GM23338 (cell line): Measurements from ENCODE around the gene RAB6A.

Experiments
- CREB1 ChIP-seq: fragments of 250-450 bp; sonication (Bioruptor Pico); IDR thresholded peaks from 2 replicates; pipeline ENCODE4 v1.5.0; 2020; ENCODE audit warnings: low read depth, mild to moderate bottlenecking, moderate library complexity
- EZH2 ChIP-seq: fragments of 200-600 bp; sonication (generic); IDR thresholded peaks from one replicate; pipeline ENCODE4 v1.8.0; 2017; ENCODE audit warnings: antibody characterized with exemption, mild to moderate bottlenecking, low read depth; ENCODE audit not compliant: unreplicated experiment
- EZH2phosphoT487 ChIP-seq: fragments of 200-600 bp; sonication (generic); IDR thresholded peaks from one replicate; pipeline ENCODE4 v1.8.1; 2018; ENCODE audit warnings: antibody characterized with exemption; ENCODE audit not compliant: unreplicated experiment
- POLR2AphosphoS5 ChIP-seq: IDR thresholded peaks from 2 replicates; pipeline ENCODE4 v1.6.1; 2016; ENCODE audit warnings: antibody characterized with exemption, low read depth
- REST ChIP-seq: IDR thresholded peaks from one replicate; pipeline ENCODE4 v1.6.1; 2018; ENCODE audit warnings: antibody characterized with exemption; ENCODE audit not compliant: unreplicated experiment
- TF ChIP-seq, protein P1 (sequence below), 2 experiments: fragments of 200-600 bp in 1 of 2; sonication (generic) in 1 of 2; conservative IDR thresholded peaks; 2 replicates each; pipeline versions ENCODE4 v1.5.1 to v1.6.1; 2016 to 2017; ENCODE audit warnings: antibody characterized with exemption in 2 of 2, low read depth in 2 of 2, mild to moderate bottlenecking in 2 of 2, moderate library complexity in 1 of 2

DNA sequence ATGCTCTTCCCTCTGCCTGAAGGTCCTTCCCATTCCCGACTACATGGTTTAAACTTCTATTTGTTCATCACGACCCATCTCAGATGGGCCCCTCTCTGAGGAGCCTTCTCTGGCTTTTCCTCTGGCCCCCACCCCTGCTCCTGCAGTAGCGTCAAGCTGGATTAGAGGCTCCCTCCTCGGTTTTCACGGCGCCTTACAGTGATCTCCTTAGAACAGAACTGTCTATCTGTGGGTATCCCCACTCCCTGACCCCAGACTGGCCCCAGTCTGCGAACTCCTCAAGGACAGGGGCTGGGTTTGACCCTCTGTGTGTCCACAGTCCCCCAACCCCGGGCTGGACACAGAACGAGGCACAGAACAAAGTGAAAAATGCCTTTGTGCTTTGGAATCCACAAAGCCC is 111.7 kb downstream of the RAB6A start:
- no peak for TF ChIP-seq CREB1 (CRISPR knock-in tag)
- TF ChIP-seq, protein P1, sequence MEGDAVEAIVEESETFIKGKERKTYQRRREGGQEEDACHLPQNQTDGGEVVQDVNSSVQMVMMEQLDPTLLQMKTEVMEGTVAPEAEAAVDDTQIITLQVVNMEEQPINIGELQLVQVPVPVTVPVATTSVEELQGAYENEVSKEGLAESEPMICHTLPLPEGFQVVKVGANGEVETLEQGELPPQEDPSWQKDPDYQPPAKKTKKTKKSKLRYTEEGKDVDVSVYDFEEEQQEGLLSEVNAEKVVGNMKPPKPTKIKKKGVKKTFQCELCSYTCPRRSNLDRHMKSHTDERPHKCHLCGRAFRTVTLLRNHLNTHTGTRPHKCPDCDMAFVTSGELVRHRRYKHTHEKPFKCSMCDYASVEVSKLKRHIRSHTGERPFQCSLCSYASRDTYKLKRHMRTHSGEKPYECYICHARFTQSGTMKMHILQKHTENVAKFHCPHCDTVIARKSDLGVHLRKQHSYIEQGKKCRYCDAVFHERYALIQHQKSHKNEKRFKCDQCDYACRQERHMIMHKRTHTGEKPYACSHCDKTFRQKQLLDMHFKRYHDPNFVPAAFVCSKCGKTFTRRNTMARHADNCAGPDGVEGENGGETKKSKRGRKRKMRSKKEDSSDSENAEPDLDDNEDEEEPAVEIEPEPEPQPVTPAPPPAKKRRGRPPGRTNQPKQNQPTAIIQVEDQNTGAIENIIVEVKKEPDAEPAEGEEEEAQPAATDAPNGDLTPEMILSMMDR (conservative IDR thresholded peaks at IDR 0.05; ENCODE audit: low read depth in 2 of 2): no peak
- TF ChIP-seq EZH2phosphoT487: no peak
- no peak for TF ChIP-seq POLR2AphosphoS5
- TF ChIP-seq REST: no peak
- TF ChIP-seq EZH2: no peak
